GM21526 (cell line): ENCODE measurements around the gene GPN2.

ENCODE experiments used
- ATAC-seq: cut with Tn5 transposase; IDR thresholded peaks from one replicate; pipeline ENCODE4 v1.9.1; 2021; ENCODE audit warnings: moderate library complexity; ENCODE audit not compliant: unreplicated experiment, low FRiP score

GPN2 gene

DNA sequence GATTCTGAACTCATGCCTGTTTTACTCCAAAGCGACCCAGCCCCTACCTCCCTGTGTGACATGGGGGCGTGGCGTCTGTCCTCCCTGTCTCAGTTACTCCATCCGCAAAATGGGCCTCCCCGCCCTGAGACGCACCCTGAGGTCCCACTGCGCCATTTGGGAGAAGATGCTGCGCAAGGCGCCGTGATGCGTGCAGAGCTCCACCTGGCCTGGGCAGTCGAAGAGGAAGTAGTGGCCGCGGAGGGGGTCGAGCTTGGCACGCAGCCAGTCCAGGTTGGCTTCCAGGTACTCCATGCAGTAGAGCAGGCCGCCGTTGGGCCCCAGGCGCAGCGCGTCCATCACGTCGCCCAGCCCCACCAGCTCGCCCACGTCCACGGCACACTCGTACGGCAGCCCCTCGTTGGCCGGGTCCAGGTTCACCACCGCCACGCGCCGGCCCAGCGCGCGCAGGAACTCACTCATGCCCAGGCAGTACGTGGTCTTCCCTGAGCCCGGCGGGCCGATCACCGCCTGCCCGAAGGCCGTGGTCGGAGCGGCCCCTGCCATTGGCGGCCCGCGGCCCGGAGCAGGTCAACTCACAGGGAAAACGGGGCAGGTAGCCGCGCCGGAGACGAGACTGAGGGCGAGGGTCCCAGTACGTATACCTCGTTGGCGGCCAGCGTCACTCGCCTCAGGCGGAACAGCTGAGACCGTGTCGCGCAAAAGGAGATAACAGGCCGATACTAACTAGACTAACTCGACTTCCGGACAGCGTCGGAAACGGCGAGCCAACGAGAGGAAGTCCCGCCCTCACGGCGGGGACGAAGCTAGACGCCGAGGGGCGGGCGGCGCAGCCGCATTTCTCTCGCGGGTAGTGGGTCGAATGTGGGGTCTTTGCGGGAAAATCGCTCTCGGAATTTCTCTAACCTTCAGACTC is at the start of gene GPN2:
GPN2 (minus strand) TSS at position 733 of the 916 bp plus-strand sequence; CDS start at position 546, 187 bp downstream.
- peak; percentile 67 for ATAC-seq

DNA sequence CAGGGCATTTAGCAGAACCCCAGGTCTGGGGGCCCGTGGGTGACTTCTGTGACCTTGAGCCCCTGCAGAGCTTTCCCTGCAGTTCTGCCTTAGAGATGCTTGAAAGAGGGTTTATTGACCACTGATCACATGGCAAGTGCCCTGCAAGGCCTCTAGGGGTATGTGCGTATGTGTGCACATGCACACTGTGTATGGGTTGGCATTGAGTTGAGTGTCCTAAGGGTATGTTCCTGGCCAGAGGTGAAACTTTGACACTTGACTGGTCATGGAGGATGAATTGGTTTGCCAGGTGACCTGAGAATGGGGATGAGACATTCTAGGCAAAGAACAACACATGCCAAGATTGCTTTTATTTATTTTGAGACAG is 48.6 kb upstream of the GPN2 start:
- no peak for ATAC-seq

GRCh38 chr1:26938004-26938658 is 48.0 kb upstream of the GPN2 start:
- ATAC-seq, result no peak

DNA sequence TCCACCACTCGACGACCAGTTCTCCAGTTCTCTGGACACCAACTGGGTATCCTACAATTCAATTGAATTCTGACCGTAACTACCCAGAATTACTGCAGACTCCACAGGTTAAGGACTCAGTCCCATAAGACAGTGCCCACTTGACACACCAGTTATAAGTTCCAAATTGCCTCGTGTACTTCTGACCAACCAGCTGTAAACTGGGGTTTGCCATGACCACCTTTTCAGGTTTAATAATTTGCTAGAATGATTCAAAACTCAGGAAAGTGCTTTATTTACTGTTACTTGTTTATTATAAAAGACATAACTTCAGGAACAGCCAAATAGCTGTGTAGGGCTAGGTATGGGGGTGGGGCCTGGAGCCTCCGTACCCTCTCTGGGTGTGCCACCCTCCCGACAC is 46.7 kb upstream of the GPN2 start:
- no peak for ATAC-seq

GRCh38 chr1:26932531-26932930 is 42.4 kb upstream of the GPN2 start:
- ATAC-seq, result peak; percentile 58

DNA sequence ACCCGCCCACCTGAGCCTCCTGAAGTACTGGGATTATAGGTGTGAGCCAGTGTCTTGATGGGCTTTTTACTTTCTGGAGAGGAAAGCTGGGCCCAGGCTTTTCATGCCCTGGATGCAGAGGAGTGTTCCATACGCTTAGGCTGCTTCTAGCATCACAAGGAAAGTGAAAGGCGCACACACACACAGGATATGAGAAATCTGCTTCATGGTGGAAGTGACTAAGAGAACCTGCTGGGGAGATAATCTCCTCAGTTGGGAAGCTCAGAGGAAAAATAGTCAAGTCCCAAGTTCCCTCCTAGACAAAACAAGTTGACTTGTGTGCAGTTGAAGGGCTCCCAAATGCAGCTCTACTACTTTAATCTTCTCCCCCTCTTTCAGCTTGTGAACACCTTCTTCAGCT is 33.6 kb upstream of the GPN2 start:
- ATAC-seq, result no peak

DNA sequence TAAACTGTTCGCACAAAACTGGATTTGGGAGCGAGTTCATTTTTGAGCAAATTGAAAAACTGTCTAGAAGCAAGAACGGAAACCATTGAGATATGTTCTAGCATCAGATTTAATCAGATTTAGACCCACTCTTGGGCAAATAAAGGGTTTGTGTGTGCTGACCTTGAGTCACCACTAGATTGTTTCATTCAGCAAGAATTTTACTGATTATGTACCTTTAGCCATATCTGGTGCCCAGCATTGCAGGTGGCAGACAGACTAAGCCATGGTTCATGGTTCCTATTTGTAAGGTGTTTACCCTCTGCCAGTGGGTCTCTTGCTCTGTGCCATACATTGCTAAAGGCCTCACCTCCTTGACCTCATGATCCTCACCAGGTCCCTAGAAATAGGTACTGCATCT is 32.8 kb upstream of the GPN2 start:
- ATAC-seq, result no peak

DNA sequence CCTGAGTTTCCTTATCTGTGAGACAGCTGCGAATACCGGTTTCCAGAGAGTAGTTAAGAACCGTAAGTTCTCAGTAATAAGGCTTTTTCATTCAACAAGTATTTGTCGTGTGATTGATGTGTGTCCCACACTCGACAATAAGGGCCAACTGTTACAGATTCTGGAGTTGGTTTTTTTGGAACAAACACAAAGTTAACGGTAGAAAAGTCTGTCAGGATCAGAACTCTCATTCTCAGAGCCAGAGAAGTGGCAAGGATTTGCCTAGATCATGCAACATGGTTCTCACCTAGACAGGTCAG is 32.3 kb upstream of the GPN2 start:
- no peak for ATAC-seq

- ATAC-seq, result peak; percentile 96
Observed at GRCh38 chr1:26921540-26922430, 31.7 kb upstream of the GPN2 start, which contains the start of gene NUDC. TSS of gene NUDC (plus strand) at chr1:26921743. CDS start at chr1:26921849, 106 bp downstream.

GRCh38 chr1:26921126-26921539 is 31.1 kb upstream of the GPN2 start:
- ATAC-seq, result no peak

DNA sequence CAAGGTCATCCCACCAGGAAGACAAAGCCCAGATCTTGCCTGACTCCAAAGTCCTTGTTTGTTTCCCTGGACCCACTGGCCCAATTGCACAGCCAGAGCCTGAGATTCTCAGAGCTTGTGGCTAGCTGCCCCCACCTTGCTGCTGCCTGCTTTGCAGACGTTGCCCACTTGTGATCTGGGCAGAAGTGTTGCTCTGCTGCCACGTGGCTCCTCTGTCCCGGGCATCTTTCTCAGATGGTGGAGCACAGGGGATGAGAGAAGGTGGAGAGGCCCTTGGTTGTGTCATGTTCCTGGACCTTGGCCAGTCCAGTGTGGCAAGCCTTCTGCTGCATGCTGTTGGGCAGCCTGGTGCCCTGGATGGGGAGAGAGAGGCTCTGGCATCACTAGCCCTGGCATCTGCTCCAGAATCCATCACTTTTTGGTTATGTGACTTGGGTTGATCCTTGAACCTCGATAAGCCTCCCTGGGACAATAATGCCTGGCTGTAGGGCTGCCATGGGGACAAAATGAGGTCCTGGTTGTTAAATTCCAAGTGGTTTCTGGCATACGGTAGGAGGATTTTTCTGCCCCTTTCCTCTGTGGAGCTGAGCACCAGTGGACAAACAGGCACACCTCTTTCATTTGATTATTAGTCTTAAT is 25.2 kb upstream of the GPN2 start:
- no peak for ATAC-seq

DNA sequence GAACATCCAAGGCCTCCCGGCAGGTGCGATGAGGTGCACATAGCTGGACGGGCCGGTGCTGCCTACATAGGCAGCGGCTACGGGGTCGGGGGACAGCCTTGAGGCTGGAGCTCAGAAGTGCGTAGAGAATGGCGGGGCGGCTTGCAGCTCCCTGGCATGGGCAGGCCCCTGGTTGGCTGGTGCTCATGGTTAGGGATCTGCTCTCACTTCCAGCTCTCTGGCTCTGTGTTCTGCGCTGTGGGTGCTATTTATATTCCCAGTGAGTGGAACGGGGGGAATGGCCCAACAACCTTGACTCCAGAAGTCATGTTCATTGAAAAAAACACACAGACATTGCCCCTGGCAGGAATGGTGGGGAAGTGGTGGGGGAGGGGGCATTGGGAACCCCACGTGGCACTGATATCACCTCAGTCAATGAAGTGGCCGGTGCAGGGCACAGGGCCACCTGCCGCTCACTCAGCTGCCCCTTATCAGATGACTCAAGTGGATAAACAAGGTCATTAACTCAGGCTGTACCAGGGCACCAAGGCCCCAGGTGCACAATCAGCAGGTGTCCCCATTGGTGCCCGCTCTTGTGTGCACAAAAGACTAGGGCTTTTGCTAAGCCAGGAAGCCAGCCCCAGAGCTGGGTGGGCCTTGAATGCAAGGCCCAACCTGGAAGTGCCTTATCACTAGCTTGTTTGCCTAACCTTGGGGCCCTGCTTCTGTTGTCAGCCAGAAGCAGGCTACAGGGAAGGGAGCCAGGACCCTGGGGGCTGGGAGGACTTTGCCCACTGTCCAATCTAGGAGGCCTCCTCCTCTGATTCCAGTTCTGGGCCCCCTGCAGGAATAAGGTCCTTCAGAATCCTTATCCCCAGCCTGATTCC is 23.9 kb upstream of the GPN2 start, which contains the start of gene NR0B2:
NR0B2 (minus strand) TSS at position 222 of the 866 bp plus-strand sequence; CDS start at position 187, 35 bp downstream.
- no peak for ATAC-seq

DNA sequence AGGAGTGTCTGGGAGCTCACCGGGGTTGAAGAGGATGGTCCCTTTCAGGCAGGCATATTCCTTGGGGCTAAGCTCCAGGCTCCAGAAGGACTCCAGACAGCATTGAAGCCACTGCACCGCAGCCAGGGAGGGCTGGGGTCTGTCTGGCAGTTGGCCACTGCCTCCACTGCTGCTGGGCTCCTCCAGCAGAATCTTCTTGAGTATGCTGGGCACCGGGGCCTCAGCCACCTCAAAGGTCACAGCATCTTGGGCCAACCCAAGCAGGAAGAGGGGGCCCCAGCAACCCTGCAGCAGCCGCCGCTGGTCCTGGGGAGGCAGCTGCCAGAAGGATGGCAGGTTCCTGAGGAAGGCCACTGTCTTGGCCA is 23.3 kb upstream of the GPN2 start:
- no peak for ATAC-seq

DNA sequence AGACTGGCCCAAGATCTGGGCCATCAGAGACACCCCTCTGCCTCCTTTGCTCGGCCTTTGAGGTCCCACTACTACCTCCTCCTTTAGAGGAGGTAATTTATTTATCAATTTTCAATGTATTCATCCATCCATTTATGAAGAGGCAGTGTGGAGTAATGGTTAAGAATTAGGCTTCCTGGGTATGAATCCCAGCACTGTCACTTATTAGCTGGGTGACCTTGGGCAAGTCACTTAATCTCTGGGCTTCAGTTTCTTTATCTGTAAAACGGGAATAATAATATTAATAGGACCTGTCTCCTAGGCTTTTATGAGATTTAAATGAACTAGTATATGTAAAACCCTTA is 22.0 kb upstream of the GPN2 start:
- ATAC-seq, result no peak

DNA sequence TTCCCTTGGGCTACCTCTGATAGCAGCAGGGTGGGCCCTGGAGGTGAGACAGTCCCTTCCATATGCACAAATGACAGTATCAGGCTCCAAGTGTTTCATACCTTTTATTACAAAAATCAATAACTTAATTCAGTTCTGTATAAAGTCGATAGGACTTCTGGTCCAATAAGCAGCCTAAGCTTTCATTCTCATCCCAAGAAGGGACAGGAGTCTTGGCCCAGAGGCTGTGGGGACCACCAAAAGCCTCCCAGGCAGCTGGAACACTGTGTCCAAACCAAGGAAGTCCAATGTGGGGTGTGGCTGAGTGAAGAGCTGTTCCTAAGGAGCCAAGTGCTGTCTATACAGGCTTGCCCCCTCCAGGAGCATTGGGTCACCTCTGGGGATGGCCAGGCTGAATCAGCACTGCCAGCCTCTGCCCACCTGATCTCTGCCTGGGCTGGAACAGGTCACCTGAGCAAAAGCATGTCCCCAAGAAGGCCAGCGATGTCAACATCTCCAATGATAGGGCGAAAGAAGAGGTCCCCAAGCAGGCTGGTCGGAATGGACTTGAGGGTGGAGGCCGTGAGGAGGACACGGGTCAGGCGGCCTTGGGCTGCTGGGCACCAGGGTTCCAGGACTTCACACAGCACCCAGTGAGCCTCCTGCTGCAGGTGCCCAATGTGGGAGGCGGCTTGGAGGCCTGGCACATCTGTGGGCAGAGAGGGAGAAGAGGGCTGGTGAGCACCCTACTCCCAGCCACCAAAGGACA is 21.5 kb upstream of the GPN2 start:
- ATAC-seq, result no peak

DNA sequence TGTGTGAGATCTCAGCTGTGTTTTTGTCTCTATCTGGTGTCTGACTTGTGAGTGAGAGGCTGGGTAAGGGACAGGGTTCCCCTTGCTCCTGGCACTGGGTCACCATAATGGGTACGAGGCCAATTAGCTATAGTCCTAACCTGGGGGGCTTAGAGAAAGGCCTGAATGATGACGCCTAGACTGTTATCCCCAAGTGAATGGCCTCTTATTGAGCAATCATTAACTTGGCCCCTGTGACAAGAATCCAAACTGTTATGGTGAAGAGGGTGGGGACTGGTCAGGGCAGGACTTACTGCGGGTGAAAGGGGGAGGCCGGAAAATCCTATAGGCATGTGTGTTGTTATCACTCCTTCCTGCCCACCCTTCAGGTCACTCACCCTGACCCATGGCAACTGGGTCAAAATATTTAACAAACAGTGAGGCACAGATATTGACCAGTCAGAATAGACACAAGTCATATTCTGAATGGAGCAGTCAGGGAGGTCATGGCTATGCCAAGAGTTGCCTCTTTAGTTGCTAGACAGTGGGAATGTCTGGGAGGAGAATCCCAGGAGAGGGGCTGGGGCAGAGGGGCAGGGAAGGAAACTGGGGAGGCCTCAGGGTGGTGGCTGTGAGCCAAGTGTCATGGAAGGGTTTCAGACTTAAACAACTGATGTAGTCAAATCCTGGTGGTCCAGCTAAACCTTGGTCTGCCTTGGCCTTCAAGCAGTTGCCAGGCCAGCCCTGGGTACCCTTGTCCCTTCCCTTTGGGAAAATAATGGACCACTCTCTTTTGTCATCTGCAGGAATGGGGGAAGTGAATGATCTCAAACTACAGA is 20.5 kb upstream of the GPN2 start:
- ATAC-seq, result no peak

DNA sequence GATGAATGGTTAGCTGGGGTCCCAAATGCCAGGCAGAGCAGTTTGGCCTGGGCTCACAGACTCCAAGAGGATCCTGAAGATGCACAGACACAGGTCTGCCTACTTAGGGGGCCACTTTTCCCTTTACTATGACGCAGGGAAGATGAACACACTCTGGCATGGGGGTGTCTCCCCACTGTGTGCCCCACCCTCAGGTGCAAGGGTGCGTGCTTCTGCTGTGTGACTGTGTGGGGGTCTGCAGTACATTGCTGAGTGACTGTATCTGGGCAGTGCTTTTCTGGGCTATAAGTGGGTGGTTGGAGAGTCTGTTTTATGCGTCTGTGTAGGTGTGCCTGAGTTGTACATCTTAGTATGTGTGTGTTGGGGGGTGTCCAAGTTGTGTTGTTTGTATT is 19.9 kb upstream of the GPN2 start:
- ATAC-seq, result no peak
